OCI-LY7 (cell line): ENCODE data around the gene IL9.

ENCODE experiments used
- CTCF ChIP-seq: fragments of 200-600 bp; sonication (generic); conservative IDR thresholded peaks from 2 replicates; pipeline ENCODE4 v1.5.1; 2014; ENCODE audit warnings: mild to moderate bottlenecking, antibody characterized with exemption, low read length, moderate library complexity, mixed read lengths
- EZH2phosphoT487 ChIP-seq: fragments of 200-600 bp; sonication (generic); IDR thresholded peaks from 2 replicates; pipeline ENCODE4 v1.6.1; 2018; ENCODE audit warnings: low read depth, borderline replicate concordance, mild to moderate bottlenecking, mixed run types, antibody characterized with exemption, low read length, moderate library complexity, mixed read lengths

DNA sequence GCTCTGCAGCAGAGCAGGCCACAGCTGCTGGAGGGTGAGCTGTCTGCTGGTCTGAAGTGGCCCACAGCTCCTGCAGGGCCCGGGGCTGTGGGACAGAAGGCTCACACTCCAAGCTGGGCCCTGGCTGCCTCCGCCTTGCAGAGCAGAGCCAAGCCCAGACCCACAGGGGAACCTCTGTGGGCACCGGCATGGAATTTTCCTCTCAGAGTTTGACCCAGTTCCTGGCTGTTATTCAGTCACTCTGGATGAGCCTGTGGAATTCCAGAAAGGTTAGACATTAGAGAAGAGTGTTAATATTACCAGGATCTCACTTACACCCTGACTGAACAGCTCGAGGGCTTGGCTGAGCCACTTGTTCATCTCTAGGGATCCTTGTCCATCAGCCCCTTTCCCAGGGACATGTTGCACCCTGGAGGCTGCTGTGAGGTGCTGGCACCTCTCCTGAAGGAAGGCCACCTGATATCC, 17.5 kb downstream of the IL9 start:
- no peak for TF ChIP-seq CTCF
- TF ChIP-seq EZH2phosphoT487, result no peak
